ENCODE data around the gene GRM8.
"Not testable (repeated sequence)": the region's sequence is repeated elsewhere in the genome, so short reads cannot be mapped to it uniquely, and the experiment has no call there.

Gene GRM8

DNA sequence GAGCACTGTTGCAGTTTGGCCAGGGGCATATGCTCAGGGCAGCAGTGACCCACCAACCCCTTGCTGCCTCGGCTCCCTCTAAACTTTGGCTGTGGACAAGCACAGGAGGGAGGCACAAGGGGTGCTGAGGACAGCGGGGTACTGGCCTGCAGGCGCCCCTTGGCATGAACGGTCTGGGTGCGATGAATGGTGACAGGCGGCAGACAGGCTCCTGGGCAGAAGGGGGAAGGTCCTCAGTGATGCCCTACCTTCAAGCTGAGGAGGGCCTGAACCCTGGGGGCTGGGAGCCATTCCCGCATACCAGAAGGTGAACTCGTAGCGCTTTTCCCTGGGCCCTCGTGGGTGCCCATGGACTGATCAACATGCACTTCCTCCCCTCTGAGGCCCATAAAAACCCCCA is 567.1 kb downstream of the GRM8 start:
- no peak for TF ChIP-seq CTCF (conservative IDR thresholded peaks at IDR 0.05; ENCODE audit: low read length)
- TF ChIP-seq EZH2phosphoT487 (IDR thresholded peaks at IDR 0.05; ENCODE audit: borderline replicate concordance): no peak
- H3K9me2 ChIP-seq (replicated peaks; ENCODE audit: low read depth, low read length): no peaks in the 10 kb centered on the region
- no peak overlapping the region for H3K9ac ChIP-seq (ENCODE audit: low read depth, low read length, poor library complexity, severe bottlenecking)
- no peaks in the 10 kb centered on the region for H3K79me2 ChIP-seq (ENCODE audit: insufficient read depth, low read length)
- H3K9me3 ChIP-seq (ENCODE audit: insufficient read depth, low read depth, low read length): no peaks in the 10 kb centered on the region; the same call in 1 of the 2 replicates
- no peaks in the 10 kb centered on the region for H3K36me3 ChIP-seq (ENCODE audit: insufficient read depth, low read length)
- no peaks in the 10 kb centered on the region for H4K20me1 ChIP-seq (ENCODE audit: insufficient read depth, low read length, poor library complexity, severe bottlenecking)
- H3F3A ChIP-seq (ENCODE audit: low read depth): no peaks in the 10 kb centered on the region
- H3K27me3 ChIP-seq (ENCODE audit: insufficient read depth, low read length, poor library complexity, severe bottlenecking): no peaks in the 10 kb centered on the region
- no peak overlapping the region for H3K4me2 ChIP-seq (ENCODE audit: low read depth, low read length, poor library complexity, severe bottlenecking)
- H3K4me1 ChIP-seq (ENCODE audit: insufficient read depth, low read length, poor library complexity, severe bottlenecking): no peaks in the 10 kb centered on the region
- H3K4me3 ChIP-seq (ENCODE audit: low read length, poor library complexity, severe bottlenecking): no peak overlapping the region
- no peak overlapping the region for H2AFZ ChIP-seq (ENCODE audit: low read length)

DNA sequence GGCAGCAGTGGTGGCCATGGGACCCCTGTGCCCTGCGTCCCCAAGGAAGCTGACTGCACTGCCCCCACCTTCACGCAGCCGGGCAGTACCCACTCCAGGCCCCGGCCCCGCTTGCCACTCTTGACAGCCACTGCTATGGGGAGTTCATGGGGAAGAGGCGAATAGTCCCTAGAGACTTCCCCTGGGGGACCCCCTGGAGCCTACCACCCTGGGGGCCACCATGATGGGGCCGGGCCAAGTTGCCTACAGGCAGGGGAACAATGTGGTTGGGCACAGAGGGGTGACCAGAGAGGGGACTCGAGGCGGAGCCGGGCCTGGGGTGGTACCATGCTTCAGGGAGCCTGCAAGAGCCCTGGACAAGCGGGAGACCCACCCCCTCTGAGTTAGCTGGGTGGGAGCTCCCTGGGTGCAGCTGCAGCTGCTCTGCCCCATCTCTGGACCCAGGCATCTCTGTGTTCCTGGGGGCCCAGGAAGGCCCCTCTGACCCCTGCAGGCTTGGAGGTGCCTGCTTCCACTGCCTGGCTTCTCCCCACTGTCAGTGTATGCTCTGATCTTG is 567.6 kb downstream of the GRM8 start:
- H3K4me2 ChIP-seq (ENCODE audit: low read depth, low read length, poor library complexity, severe bottlenecking): no peak overlapping the region
- no peaks in the 10 kb centered on the region for H3K79me2 ChIP-seq (ENCODE audit: insufficient read depth, low read length)

GRCh38 chr7:126682176-126682575 is 570.6 kb downstream of the GRM8 start:
- no peaks in the 10 kb centered on the region for H4K20me1 ChIP-seq (ENCODE audit: insufficient read depth, low read length, poor library complexity, severe bottlenecking)
- TF ChIP-seq CTCF (conservative IDR thresholded peaks at IDR 0.05; ENCODE audit: low read length) (no peak), EZH2phosphoT487 (IDR thresholded peaks at IDR 0.05; ENCODE audit: borderline replicate concordance) (no peak)
- no peaks in the 10 kb centered on the region for H3K27me3 ChIP-seq (ENCODE audit: insufficient read depth, low read length, poor library complexity, severe bottlenecking)
- H3K36me3 ChIP-seq (ENCODE audit: insufficient read depth, low read length): no peaks in the 10 kb centered on the region
- no peak overlapping the region for H2AFZ ChIP-seq (ENCODE audit: low read length)
- H3F3A ChIP-seq (ENCODE audit: low read depth): no peaks in the 10 kb centered on the region
- no peak overlapping the region for H3K4me3 ChIP-seq (ENCODE audit: low read length, poor library complexity, severe bottlenecking)
- no peak overlapping the region for H3K4me2 ChIP-seq (ENCODE audit: low read depth, low read length, poor library complexity, severe bottlenecking)
- H3K9ac ChIP-seq (ENCODE audit: low read depth, low read length, poor library complexity, severe bottlenecking): no peak overlapping the region
- H3K79me2 ChIP-seq (ENCODE audit: insufficient read depth, low read length): no peaks in the 10 kb centered on the region
- no peaks in the 10 kb centered on the region for H3K9me2 ChIP-seq (replicated peaks; ENCODE audit: low read depth, low read length)
- no peaks in the 10 kb centered on the region for H3K9me3 ChIP-seq (ENCODE audit: insufficient read depth, low read depth, low read length)
- H3K4me1 ChIP-seq (ENCODE audit: insufficient read depth, low read length, poor library complexity, severe bottlenecking): no peaks in the 10 kb centered on the region

More for the DNA sequence above, 567.6 kb downstream of the GRM8 start:
- H3K36me3 ChIP-seq (ENCODE audit: insufficient read depth, low read length): no peaks in the 10 kb centered on the region
- no peak overlapping the region for H2AFZ ChIP-seq (ENCODE audit: low read length)
- no peaks in the 10 kb centered on the region for H4K20me1 ChIP-seq (ENCODE audit: insufficient read depth, low read length, poor library complexity, severe bottlenecking)
- no peaks in the 10 kb centered on the region for H3K9me2 ChIP-seq (replicated peaks; ENCODE audit: low read depth, low read length)
- no peak for TF ChIP-seq EZH2phosphoT487 (IDR thresholded peaks at IDR 0.05; ENCODE audit: borderline replicate concordance)
- no peak for TF ChIP-seq CTCF (conservative IDR thresholded peaks at IDR 0.05; ENCODE audit: low read length)
- no peaks in the 10 kb centered on the region for H3K27me3 ChIP-seq (ENCODE audit: insufficient read depth, low read length, poor library complexity, severe bottlenecking)
- no peaks in the 10 kb centered on the region for H3K4me1 ChIP-seq (ENCODE audit: insufficient read depth, low read length, poor library complexity, severe bottlenecking)
- H3K4me3 ChIP-seq (ENCODE audit: low read length, poor library complexity, severe bottlenecking): no peak overlapping the region
- no peaks in the 10 kb centered on the region for H3F3A ChIP-seq (ENCODE audit: low read depth)
- no peak overlapping the region for H3K9ac ChIP-seq (ENCODE audit: low read depth, low read length, poor library complexity, severe bottlenecking)
- H3K9me3 ChIP-seq (ENCODE audit: insufficient read depth, low read depth, low read length): no peaks in the 10 kb centered on the region

DNA sequence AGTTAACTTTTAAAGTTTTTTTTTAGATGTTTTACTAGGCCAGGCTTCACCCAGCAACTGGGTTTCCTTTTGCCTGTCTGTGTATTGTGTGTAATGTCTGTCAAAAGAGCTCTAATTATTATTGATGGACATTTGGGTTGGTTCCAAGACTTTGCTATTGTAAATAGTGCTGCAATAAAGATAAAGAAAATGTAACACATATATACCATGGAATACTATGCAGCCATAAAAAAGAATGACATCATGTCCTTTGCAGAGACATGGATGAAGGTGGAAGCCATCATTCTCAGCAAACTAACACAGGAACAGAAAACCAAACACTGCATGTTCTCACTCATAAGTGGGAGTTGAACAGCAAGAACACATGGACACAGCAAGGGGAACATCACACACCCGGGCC is 584.0 kb downstream of the GRM8 start:
- not testable (repeated sequence) for H3F3A ChIP-seq (ENCODE audit: low read depth); H3K36me3 ChIP-seq (ENCODE audit: insufficient read depth, low read length); H3K27me3 ChIP-seq (ENCODE audit: insufficient read depth, low read length, poor library complexity, severe bottlenecking); H3K4me1 ChIP-seq (ENCODE audit: insufficient read depth, low read length, poor library complexity, severe bottlenecking); H2AFZ ChIP-seq (ENCODE audit: low read length); H3K9me2 ChIP-seq (replicated peaks; ENCODE audit: low read depth, low read length); H4K20me1 ChIP-seq (ENCODE audit: insufficient read depth, low read length, poor library complexity, severe bottlenecking); H3K9ac ChIP-seq (ENCODE audit: low read depth, low read length, poor library complexity, severe bottlenecking); H3K9me3 ChIP-seq (ENCODE audit: insufficient read depth, low read depth, low read length); H3K4me3 ChIP-seq (ENCODE audit: low read length, poor library complexity, severe bottlenecking); H3K4me2 ChIP-seq (ENCODE audit: low read depth, low read length, poor library complexity, severe bottlenecking); H3K79me2 ChIP-seq (ENCODE audit: insufficient read depth, low read length)
